AG09309 (cell line): ENCODE results near the gene ETNK1.
"Not testable (repeated sequence)": the region's sequence is repeated elsewhere in the genome, so short reads cannot be mapped to it uniquely, and the experiment has no call there.

Experiments
- DNase-seq: peaks from one replicate; pipeline ENCODE4 v3.0.0-alpha.2; 2010; ENCODE audit warnings: low read depth
- H3K4me3 ChIP-seq: 2 replicates; pipeline ENCODE4 v1.5.1; 2011; ENCODE audit warnings: mild to moderate bottlenecking, low read depth, low read length, moderate library complexity; ENCODE audit not compliant: control insufficient read depth
- TF ChIP-seq, protein P1 (sequence below): IDR thresholded peaks from 2 replicates; pipeline ENCODE4 v1.5.1; 2011; ENCODE audit warnings: mild to moderate bottlenecking, low read depth, low read length, inconsistent platforms; ENCODE audit not compliant: insufficient read depth, control insufficient read depth; ENCODE audit errors: missing control alignments

The ETNK1 gene

GRCh38 chr12:22689876-22690275, 64.9 kb downstream of the ETNK1 start:
- DNase-seq = no peak
- no peak overlapping the region for H3K4me3 ChIP-seq
- TF ChIP-seq, protein P1, sequence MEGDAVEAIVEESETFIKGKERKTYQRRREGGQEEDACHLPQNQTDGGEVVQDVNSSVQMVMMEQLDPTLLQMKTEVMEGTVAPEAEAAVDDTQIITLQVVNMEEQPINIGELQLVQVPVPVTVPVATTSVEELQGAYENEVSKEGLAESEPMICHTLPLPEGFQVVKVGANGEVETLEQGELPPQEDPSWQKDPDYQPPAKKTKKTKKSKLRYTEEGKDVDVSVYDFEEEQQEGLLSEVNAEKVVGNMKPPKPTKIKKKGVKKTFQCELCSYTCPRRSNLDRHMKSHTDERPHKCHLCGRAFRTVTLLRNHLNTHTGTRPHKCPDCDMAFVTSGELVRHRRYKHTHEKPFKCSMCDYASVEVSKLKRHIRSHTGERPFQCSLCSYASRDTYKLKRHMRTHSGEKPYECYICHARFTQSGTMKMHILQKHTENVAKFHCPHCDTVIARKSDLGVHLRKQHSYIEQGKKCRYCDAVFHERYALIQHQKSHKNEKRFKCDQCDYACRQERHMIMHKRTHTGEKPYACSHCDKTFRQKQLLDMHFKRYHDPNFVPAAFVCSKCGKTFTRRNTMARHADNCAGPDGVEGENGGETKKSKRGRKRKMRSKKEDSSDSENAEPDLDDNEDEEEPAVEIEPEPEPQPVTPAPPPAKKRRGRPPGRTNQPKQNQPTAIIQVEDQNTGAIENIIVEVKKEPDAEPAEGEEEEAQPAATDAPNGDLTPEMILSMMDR = no peak

DNA sequence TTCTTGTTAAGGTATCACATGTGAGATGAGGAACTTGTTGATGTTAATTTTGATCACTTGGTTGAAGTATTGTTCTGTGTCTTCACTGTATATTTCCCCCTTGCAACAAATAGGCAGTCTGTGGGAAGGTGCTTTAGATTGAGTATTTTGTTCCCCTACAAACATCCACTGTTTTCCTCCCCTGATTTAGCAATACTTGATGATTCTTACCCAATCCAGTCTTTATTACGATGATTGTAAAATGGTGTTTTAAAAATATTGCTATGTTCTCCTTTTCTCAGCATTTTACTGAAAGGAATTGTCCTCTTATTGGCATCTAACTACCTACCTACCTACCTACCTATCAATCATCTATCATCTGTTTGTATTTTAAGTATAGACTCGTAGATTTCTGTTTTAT, 66.3 kb downstream of the ETNK1 start:
- TF ChIP-seq, protein P1 = no peak
- DNase-seq = no peak

GRCh38 chr12:22692467-22692866, 67.5 kb downstream of the ETNK1 start:
- DNase-seq, H3K4me3 ChIP-seq: not testable (repeated sequence)

More for the DNA sequence above, 66.3 kb downstream of the ETNK1 start:
- no peak overlapping the region for H3K4me3 ChIP-seq

DNA sequence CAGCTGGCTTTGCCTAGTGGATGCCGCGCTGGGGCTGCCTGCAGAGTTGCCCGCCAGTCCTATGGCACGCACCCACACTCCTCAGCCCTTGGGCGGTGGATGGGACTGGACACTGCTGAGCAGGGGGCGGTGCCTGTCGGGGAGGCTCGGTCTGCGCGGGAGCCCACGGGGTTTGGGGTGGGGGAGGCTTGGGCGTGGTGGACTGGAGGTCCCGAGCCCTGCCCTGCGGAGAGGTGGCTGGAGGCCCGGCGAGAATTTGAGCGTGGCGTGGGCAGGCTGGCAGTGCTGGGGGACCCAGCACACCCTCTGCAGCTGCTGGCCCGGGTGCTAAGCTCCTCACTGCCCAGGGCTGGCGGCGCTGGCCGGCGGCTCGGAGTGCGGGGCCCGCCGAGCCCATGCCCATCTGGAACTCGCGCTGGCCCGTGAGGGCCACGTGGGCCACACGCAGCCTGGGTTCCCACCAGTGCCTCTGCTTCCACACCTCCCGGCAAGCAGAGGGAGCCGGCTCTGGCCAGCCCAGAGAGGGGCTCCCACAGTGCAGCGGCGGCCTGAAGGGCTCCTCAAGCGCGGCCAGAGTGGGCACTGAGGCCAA, 68.1 kb downstream of the ETNK1 start:
- no peak overlapping the region for H3K4me3 ChIP-seq
- TF ChIP-seq, protein P1 = no peak
- DNase-seq = no peak

GRCh38 chr12:22698576-22698975, 73.6 kb downstream of the ETNK1 start:
- no peak overlapping the region for H3K4me3 ChIP-seq
- no peak for DNase-seq
- TF ChIP-seq, protein P1 = no peak

DNA sequence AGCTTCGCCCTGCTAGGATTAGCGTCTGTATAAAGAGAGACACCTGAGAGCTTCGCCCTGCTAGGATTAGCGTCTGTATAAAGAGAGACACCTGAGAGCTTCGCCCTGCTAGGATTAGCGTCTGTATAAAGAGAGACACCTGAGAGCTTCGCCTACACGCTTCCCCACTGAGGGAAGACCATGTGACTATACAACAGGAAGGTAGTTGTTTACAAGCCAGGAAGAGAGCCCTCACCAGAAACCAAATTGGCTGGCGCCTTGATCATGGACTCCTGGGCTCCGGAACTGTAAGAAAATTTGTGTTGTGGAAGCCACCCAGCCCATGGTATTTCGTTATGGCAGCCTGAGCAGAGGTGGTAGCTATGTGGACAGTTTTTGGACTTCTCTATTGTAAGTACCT, 74.7 kb downstream of the ETNK1 start:
- not testable (repeated sequence) for H3K4me3 ChIP-seq, DNase-seq

DNA sequence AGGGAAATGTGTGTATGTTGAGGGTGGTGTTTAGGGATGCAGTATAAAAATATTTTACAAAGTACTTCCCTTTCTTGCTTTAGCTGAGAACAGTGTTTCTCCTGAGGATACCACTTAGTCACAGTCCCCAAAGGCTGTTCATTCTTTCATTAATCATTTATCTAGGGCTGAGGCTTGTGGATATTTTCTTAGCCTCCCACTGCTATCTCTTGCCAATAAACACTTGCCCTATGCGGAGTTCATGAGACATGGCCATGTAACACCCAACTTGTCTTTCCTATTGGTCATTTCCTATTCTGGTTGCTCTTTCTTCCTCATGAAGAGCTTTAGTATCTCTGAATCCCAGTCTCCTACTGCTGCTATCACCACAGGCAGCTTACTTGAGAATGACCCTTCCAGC, 75.1 kb downstream of the ETNK1 start:
- DNase-seq = no peak
- H3K4me3 ChIP-seq = no peak overlapping the region
- TF ChIP-seq, protein P1 = no peak

- not testable (repeated sequence) for DNase-seq, H3K4me3 ChIP-seq
Measured at GRCh38 chr12:22701216-22701809, 76.3 kb downstream of the ETNK1 start.
